HG03039 (cell line): ENCODE measurements around the gene IVD.
"Not testable (repeated sequence)": the region's sequence is repeated elsewhere in the genome, so short reads cannot be mapped to it uniquely, and the experiment has no call there.

Experiments used
- ATAC-seq: cut with Tn5 transposase; IDR thresholded peaks from one replicate; pipeline ENCODE4 v1.9.1; 2021; ENCODE audit warnings: mild to moderate bottlenecking, moderate library complexity; ENCODE audit not compliant: unreplicated experiment

IVD gene

GRCh38 chr15:40453941-40454340, 48.3 kb downstream of the IVD start:
- ATAC-seq = not testable (repeated sequence)

GRCh38 chr15:40454904-40455391, 49.4 kb downstream of the IVD start:
- no peak for ATAC-seq

- no peak for ATAC-seq
Observed at GRCh38 chr15:40456299-40456712, 50.7 kb downstream of the IVD start.

DNA sequence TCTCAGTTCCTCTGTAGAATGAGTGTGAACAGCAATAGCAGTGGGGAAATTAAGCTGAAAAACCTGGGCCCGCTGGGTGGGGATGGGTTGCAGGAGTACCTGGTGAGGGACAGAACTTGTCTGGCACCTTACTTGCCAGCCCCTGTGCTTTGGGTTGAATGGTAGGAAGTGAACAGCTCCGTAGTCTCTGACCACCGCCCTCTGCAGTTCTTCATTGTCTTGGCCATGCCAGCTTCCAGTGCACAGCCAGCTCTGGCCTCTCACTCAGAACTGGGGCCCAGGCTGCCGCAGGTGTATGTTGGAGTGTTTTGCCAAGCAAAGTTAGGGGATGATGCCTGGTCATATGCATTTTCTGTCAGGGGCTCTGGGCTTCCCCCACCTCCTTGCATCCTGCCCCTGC, 51.1 kb downstream of the IVD start:
- ATAC-seq = no peak

DNA sequence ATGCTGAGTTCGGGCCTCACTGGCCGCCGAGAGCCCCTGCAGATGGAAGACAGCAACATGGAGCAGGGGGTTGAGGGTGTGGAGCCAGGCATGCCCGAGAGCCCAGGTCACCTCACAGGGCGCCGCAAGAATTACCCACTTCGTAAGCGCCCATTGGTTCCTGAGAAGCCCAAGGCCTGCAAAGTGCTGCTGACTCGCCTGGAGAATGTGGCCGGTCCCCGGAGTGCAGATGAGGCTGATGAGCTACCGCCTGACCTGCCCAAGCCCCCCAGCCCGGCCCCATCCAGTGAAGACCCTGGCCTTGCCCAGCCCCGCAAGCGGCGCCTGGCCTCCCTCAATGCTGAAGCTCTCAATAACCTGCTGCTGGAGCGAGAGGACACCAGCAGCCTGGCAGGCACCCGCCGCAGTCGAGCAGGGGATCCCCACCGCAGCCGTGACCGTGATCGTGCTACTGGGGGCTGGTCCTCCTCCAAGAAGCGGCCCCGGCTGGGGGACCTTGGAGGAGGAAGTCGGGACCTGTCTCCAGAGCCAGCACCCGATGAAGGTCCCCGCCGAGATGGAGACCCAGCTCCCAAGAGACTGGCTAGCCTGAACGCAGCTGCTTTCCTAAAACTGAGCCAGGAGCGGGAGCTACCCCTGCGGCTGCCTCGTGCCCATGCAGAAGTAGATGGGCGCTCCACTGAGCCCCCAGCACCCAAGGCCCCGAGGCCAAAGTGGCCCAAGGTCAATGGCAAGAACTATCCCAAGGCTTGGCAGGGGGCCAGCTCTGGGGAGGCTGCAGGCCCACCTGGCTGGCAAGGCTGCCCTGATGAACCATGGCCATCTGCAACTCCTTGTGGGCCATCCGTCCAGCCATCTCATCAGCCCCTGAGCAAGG, 53.1 kb downstream of the IVD start:
- ATAC-seq = no peak

GRCh38 chr15:40459391-40460015, 53.9 kb downstream of the IVD start:
- ATAC-seq = no peak

GRCh38 chr15:40460404-40460803, 54.8 kb downstream of the IVD start:
- ATAC-seq = no peak

- no peak for ATAC-seq
Observed at GRCh38 chr15:40461958-40462357, 56.4 kb downstream of the IVD start.

DNA sequence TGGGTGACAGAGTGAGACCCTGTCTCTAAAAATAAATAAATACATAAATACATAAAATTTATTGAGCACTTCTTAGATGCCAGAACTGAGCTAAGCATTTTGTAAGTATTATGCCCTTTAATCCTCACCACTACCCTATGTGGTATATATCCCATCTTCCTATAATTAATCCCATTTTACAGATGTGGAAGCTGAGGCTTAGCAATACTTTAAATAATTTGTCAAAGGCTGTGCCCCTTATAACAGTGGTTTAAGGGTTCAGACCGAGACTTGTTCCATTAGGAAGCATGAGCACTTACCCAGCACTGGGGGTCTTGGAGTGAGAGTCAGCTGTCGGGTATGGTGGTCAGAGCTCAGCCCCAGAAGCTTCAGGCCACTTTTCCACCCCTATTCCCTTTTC, 57.7 kb downstream of the IVD start:
- ATAC-seq = no peak

GRCh38 chr15:40463886-40464545, 58.4 kb downstream of the IVD start:
- no peak for ATAC-seq

DNA sequence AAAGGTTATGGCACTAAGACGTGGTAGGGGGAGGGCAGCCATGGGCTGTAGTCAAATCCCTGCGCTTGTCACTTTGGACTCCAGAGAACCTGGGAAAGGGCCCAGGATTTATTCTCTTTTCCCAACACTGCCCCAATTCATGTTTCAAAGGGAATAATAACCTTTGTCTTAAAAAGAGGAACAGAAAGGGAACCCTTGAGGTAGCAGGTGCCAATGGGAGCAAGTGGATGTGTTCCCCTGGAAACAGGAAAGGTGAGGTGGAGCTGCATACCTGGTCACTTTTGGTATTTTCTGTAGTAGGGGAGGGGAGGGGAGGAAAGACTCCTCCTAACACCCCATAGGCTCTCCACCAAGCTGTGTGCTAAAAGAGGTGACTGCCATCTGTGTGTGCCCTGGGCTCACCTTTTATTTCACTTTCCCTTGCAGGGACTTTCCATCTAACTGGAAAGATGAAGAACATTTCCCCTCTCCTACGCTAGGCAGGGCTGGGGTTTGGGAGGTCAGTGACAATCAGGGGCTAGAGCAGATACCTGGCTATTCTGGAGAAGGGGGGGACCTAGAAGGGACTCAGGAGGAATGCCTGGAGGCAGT, 59.1 kb downstream of the IVD start:
- no peak for ATAC-seq

DNA sequence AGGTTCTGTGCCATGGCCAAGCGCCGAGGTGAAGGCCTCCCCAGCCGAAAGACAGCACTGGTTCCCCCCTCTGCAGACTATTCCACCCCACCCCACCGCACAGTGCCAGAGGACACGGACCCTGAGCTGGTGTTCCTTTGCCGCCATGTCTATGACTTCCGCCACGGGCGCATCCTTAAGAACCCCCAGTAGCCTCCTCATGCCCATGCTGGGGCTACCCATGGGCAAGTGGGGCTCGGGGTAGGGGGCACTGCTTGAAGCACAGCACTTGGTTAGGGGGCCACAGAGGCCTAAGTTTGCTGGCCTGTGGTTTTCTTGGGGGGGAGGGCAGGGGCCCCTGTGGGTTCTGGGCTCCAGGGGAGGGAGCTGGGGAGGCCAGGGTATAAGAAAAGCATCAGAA, 60.3 kb downstream of the IVD start:
- ATAC-seq = no peak

DNA sequence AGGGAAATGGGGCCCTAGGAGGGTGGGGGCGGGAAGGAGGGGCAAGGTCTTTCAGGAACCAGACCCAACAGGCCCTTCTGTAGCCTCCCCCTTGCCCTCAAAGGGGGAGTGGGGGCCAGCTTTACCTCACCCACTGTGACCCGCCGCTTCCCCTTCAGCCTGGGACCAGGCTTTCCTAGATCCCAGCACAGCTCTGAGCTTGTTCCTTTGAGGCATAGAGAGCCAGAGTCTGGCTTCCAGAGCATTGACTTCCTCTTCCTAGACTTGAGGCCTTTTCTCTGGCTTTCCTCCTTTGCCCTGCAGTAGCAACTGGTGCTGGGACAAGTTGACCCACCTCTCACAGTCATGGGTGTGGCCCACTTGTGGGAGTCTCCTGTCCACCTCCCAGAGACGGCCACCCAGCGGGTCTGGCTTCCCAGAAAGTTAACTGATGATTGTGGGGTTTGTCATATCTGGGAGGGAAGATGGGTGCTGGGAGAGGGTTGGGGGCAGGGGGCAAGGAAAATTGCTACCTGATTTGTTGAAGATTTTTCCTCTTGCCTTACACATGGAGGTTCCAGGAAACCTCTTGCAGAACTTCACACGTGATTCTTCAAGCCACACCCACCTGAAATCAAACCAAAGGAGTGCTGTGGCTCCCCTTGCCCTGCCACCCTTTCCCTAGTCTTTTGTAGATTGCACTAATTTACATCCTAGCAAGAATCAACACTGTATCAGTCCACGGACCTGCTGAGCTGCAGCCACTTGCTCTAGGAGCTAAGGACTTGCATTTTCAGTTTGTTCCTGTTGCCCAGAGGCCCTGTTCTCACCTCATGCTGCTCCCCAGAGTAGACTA, 61.0 kb downstream of the IVD start:
- no peak for ATAC-seq

DNA sequence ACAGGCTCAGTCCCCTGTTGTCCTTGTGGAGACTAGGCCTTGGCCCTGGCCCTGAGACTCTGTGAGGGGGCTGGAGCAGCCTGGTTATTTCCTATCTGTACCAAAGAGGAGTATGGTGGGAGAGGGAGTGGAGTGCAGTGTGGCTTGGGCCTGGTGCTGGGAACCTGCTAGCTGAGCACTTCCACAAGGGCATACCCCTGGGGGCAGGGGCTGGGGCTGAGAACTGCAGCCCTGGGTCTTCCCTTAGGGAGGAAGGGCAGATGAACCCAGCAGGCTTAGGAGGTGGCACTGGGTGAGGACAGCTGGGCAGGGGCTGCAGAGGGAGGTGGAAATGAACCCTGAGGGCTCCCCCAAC, 61.6 kb downstream of the IVD start:
- no peak for ATAC-seq

GRCh38 chr15:40468898-40469331, 63.3 kb downstream of the IVD start:
- ATAC-seq = no peak

DNA sequence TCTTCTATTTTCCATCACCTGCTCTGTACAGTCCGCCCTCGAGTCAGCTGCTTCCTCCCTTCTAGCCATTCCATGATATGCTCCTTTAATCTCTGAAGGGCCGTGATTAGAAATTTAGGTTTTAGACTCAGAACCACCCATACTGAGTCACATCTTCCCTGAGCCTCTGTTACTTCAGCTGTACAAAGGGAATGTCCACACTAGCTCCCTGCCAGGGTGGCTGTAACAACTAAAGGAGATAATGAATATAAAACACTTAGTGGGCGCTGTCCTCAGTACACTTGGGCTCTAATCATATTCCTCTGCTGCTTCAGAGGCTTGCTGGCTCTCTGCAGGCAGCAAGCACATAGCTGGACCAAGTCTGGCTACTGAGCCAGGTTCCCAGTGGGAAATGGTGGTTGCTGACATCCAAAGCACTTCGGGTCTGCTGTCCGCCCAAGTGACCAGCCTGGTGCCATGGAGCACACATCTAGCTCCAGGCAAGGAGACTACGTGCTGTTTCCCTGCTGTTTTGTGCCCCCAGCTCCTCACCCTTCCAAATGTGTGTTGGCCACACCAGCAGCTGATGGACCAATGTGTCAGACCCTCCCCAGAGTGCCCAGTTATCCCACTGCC, 64.3 kb downstream of the IVD start:
- no peak for ATAC-seq

GRCh38 chr15:40470423-40471104, 65.0 kb downstream of the IVD start, which contains the start of gene CHST14:
CHST14 (plus strand) TSS chr15:40470984; CDS start chr15:40471214, 230 bp downstream.
- no peak for ATAC-seq
